Loucy (cell line): ENCODE data around the gene THAP10.

Source experiments
- H2AFZ ChIP-seq: fragments of 200-600 bp; sonication (generic); 2 replicates; pipeline ENCODE4 v1.6.0; 2016; ENCODE audit warnings: antibody characterized with exemption, mild to moderate bottlenecking, low read length, moderate library complexity
- H3F3A ChIP-seq: fragments of 200-600 bp; 2 replicates; pipeline ENCODE4 v1.6.0; 2016; ENCODE audit warnings: antibody characterized with exemption, low read depth, mild to moderate bottlenecking
- H3K27me3 ChIP-seq: fragments of 200-600 bp; sonication (generic); 2 replicates; pipeline ENCODE4 v1.6.1; 2014; ENCODE audit warnings: low read length, mild to moderate bottlenecking; ENCODE audit not compliant: insufficient read depth, poor library complexity, severe bottlenecking
- H3K36me3 ChIP-seq: fragments of 200-600 bp; sonication (generic); 2 replicates; pipeline ENCODE4 v1.6.1; 2016; ENCODE audit warnings: low read length; ENCODE audit not compliant: insufficient read depth
- H3K4me1 ChIP-seq: fragments of 200-600 bp; sonication (generic); 2 replicates; pipeline ENCODE4 v1.5.1; 2014; ENCODE audit warnings: low read length, mild to moderate bottlenecking; ENCODE audit not compliant: insufficient read depth, poor library complexity, severe bottlenecking
- H3K4me2 ChIP-seq: fragments of 200-600 bp; sonication (generic); 2 replicates; pipeline ENCODE4 v1.6.0; 2014; ENCODE audit warnings: antibody characterized with exemption, low read length, low read depth, mild to moderate bottlenecking; ENCODE audit not compliant: poor library complexity, severe bottlenecking
- H3K4me3 ChIP-seq: fragments of 200-600 bp; sonication (generic); 2 replicates; pipeline ENCODE4 v1.5.1; 2014; ENCODE audit warnings: low read length, mild to moderate bottlenecking, mixed read lengths; ENCODE audit not compliant: poor library complexity, severe bottlenecking
- H3K79me2 ChIP-seq: fragments of 200-600 bp; sonication (generic); 2 replicates; pipeline ENCODE4 v1.6.1; 2014; ENCODE audit warnings: low read length; ENCODE audit not compliant: insufficient read depth
- H3K9ac ChIP-seq: fragments of 200-600 bp; sonication (generic); 2 replicates; pipeline ENCODE4 v1.6.0; 2014; ENCODE audit warnings: mild to moderate bottlenecking, low read depth, low read length, moderate library complexity; ENCODE audit not compliant: poor library complexity, severe bottlenecking
- H3K9me2 ChIP-seq: fragments of 200-600 bp; sonication (generic); replicated peaks from 2 replicates; pipeline ENCODE4 v1.6.1; 2016; ENCODE audit warnings: low read depth, low read length, mixed read lengths
- H3K9me3 ChIP-seq: fragments of 200-600 bp; sonication (generic); 2 replicates; pipeline ENCODE4 v1.6.1; 2014; ENCODE audit warnings: mild to moderate bottlenecking, antibody characterized with exemption, low read length, low read depth; ENCODE audit not compliant: insufficient read depth
- H4K20me1 ChIP-seq: fragments of 200-600 bp; sonication (generic); 2 replicates; pipeline ENCODE4 v1.6.0; 2014; ENCODE audit warnings: antibody characterized with exemption, low read length, mild to moderate bottlenecking; ENCODE audit not compliant: insufficient read depth, poor library complexity, severe bottlenecking
- EZH2phosphoT487 ChIP-seq: fragments of 200-600 bp; IDR thresholded peaks from 2 replicates; pipeline ENCODE4 v1.6.1; 2018; ENCODE audit warnings: antibody characterized with exemption, mild to moderate bottlenecking, moderate library complexity, borderline replicate concordance
- TF ChIP-seq, protein P1 (sequence below): fragments of 200-600 bp; sonication (generic); conservative IDR thresholded peaks from 2 replicates; pipeline ENCODE4 v1.5.1; 2014; ENCODE audit warnings: mild to moderate bottlenecking, antibody characterized with exemption, low read length

THAP10 gene

DNA sequence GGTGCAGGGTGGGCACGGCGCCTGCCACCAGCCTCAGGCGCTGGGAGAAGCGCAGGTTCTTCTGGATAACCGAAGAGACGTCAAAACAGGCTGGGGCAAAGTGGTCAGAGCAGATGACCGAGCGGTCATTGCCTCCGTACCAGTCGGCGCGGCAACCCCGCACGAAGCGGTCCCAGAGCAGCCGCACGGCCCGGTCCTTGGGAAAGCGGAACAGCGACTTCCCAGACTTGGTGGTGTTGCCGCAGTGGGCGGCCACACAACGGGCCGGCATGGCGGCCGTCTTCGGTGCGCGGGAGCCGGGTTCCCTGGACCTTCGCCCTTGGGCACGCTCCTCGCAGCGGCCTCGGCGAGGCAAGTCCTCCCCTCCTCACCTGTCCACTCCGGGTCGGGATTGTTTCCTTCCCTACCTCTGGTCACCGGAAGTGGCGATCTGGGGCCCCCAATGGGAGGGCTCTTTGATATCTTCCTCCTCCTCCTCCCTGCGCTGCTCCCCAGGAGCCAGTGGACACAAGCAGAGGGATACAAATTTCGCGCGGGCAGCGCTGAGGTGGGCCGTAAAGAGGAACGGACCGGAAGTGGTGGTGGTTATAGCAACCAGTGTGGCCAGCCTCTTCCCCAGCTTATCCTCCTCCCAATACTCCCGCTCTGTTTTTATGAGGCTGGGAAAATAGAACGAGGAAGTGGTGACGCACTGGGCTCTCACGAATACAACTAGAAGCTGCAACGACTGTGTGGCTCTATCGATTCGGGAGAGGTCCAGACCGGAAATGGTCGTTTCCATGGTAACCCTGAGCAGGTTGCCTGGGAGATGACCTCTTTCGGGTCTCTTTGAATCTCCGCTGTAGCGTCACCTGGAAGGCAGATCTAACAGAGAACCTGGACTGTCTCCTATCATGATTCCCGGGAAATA, at the start of gene THAP10, which contains the start of gene LRRC49:
THAP10 (minus strand) TSS at position 432 of the 910 bp plus-strand sequence; CDS start at position 271, 161 bp downstream.
LRRC49 (plus strand) TSS at position 825 of the 910 bp plus-strand sequence; CDS start at position 894, 69 bp downstream.
- no peak within 1 kb of the TSS for H3K4me2 ChIP-seq
- H3K9me2 ChIP-seq = no peaks in the 10 kb centered on the region
- no peaks in the 10 kb centered on the region for H3K27me3 ChIP-seq
- H3K9ac ChIP-seq = no peak within 1 kb of the TSS
- no peaks in the 10 kb centered on the region for H3K9me3 ChIP-seq
- H4K20me1 ChIP-seq = no peaks in the 10 kb centered on the region
- no peaks in the 10 kb centered on the region for H3K36me3 ChIP-seq
- no peaks in the 10 kb centered on the region for H3F3A ChIP-seq
- no peaks in the 10 kb centered on the region for H3K79me2 ChIP-seq
- H3K4me1 ChIP-seq = no peaks in the 10 kb centered on the region
- H3K4me3 ChIP-seq = no peak within 1 kb of the TSS
- no peak for TF ChIP-seq EZH2phosphoT487
- TF ChIP-seq, protein P1, sequence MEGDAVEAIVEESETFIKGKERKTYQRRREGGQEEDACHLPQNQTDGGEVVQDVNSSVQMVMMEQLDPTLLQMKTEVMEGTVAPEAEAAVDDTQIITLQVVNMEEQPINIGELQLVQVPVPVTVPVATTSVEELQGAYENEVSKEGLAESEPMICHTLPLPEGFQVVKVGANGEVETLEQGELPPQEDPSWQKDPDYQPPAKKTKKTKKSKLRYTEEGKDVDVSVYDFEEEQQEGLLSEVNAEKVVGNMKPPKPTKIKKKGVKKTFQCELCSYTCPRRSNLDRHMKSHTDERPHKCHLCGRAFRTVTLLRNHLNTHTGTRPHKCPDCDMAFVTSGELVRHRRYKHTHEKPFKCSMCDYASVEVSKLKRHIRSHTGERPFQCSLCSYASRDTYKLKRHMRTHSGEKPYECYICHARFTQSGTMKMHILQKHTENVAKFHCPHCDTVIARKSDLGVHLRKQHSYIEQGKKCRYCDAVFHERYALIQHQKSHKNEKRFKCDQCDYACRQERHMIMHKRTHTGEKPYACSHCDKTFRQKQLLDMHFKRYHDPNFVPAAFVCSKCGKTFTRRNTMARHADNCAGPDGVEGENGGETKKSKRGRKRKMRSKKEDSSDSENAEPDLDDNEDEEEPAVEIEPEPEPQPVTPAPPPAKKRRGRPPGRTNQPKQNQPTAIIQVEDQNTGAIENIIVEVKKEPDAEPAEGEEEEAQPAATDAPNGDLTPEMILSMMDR = no peak
- H2AFZ ChIP-seq = no peak within 1 kb of the TSS

DNA sequence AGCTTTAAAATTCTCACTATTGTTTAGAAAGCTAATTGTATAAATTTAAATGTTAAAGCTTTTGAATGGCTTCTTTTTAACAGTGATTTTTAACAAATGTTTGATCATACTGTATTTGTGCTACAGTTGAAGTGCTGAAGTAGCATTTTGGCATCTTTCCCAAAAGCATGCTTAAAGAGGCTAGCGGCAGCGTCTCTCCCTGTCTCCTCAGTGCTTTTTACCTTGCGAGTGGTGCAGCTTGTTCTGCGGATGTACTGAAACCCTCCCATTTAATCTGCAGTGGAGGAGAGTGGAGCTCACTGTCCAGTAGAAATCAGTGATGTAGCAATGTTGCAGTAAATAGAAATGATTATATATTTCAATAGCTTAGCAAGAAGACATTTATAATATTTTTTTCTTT, 44.1 kb upstream of the THAP10 start:
- H3K4me2 ChIP-seq = no peak overlapping the region
- no peaks in the 10 kb centered on the region for H3K9me2 ChIP-seq
- no peaks in the 10 kb centered on the region for H3K27me3 ChIP-seq
- no peaks in the 10 kb centered on the region for H4K20me1 ChIP-seq
- H3K9me3 ChIP-seq = no peaks in the 10 kb centered on the region
- no peak overlapping the region for H3K9ac ChIP-seq
- H3F3A ChIP-seq = no peaks in the 10 kb centered on the region
- peaks cover 6% of the 10 kb centered on the region for H3K4me1 ChIP-seq
- no peaks in the 10 kb centered on the region for H3K79me2 ChIP-seq
- no peaks in the 10 kb centered on the region for H3K36me3 ChIP-seq
- TF ChIP-seq, protein P1 = no peak
- TF ChIP-seq EZH2phosphoT487 = no peak
- H2AFZ ChIP-seq = no peak overlapping the region
- no peak overlapping the region for H3K4me3 ChIP-seq

DNA sequence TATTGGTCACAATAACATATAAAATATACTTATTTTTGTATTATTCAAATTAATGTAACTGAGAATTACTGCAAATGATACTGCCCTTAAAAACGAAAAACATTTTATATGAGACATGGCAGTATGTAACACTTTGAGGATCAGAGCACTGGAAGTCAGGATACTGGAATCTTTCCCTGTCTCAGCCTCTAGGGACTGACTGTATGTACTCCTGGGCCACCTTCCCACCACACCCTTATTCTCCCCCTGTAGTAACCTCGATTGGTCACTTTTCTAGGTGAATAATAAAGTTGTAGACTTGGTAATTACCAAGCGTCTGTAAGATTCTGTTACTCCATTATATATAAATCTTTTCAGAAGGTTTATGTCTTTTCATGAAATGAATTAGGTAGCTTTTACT, 43.4 kb upstream of the THAP10 start:
- H3K4me3 ChIP-seq = no peak overlapping the region
- H3K4me2 ChIP-seq = no peak overlapping the region
- no peaks in the 10 kb centered on the region for H3K9me2 ChIP-seq
- H3F3A ChIP-seq = no peaks in the 10 kb centered on the region
- peaks cover 6% of the 10 kb centered on the region for H3K4me1 ChIP-seq
- no peak overlapping the region for H3K9ac ChIP-seq
- H3K36me3 ChIP-seq = no peaks in the 10 kb centered on the region
- no peak overlapping the region for H2AFZ ChIP-seq
- no peaks in the 10 kb centered on the region for H3K9me3 ChIP-seq
- H4K20me1 ChIP-seq = no peaks in the 10 kb centered on the region
- H3K79me2 ChIP-seq = no peaks in the 10 kb centered on the region
- no peak for TF ChIP-seq EZH2phosphoT487
- TF ChIP-seq, protein P1 = no peak
- no peaks in the 10 kb centered on the region for H3K27me3 ChIP-seq
